ENCODE data around the gene PRCP. TPM values are rescaled to one million over a fixed set of nuclear protein-coding genes. Genes with fewer than 3 reads are reported as not detected.

PRCP gene
- total RNA-seq, 1 experiment from 2014 or later, result 56.7 TPM

DNA sequence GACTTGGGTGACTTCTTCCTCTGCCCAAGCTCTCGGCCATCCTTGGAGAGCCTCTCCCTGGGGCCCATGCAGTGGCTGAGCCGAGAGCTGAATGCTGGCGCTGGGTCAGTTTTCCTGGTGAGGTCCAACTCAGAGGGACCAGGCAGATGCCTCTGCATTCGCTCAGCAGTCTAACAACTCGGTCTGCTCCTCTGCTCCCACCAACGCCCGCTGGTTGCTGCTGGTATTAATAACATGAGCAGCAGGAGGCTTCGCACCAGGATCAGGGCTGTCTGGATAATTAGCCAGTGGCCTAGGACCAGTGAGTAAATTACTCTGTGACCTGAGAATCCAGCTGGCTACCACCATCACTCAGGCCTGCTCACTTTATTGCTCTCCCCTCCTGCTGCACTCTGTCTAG is 88.9 kb downstream of the PRCP start:
- Histone ChIP-seq H3K9me3 (ENCODE audit: control insufficient read depth, low read depth, low read length) (no peaks in the 10 kb centered on the region), H3K9ac (ENCODE audit: extremely low read depth, insufficient read length, low read length) (no peak overlapping the region), H3K79me1 (ENCODE audit: insufficient read depth, low read depth, low read length, poor library complexity, severe bottlenecking) (no peaks in the 10 kb centered on the region), H3K27ac (ENCODE audit: insufficient read length, low read depth, low read length) (no peak overlapping the region), H4K20me1 (ENCODE audit: control insufficient read depth, insufficient read depth, insufficient read length) (no peaks in the 10 kb centered on the region), H2BK120ac (ENCODE audit: low read depth, low read length, poor library complexity, severe bottlenecking) (no peak overlapping the region), H3K4me1 (ENCODE audit: insufficient read depth, low read length) (peaks cover 4% of the 10 kb centered on the region; the same call in 1 of the 2 replicates), H3K56ac (ENCODE audit: insufficient read length, low read depth, low read length) (no peak overlapping the region), H2BK20ac (ENCODE audit: low read depth, low read length, poor library complexity, severe bottlenecking) (no peak overlapping the region), H3K4ac (ENCODE audit: low read depth, low read length) (no peak overlapping the region), H3K79me2 (ENCODE audit: insufficient read depth, low read length) (no peaks in the 10 kb centered on the region), H3K23ac (ENCODE audit: insufficient read length, low read depth, low read length) (no peak overlapping the region), H2BK15ac (ENCODE audit: low read depth, low read length) (no peak overlapping the region), H3K18ac (ENCODE audit: insufficient read length, low read depth, low read length) (no peak overlapping the region), H3T11ph (ENCODE audit: low read length) (no peak overlapping the region), H3K23me2 (ENCODE audit: insufficient read length, low read depth, low read length, poor library complexity, severe bottlenecking) (no peaks in the 10 kb centered on the region), H2AK5ac (ENCODE audit: insufficient read length, low read length) (no peak overlapping the region), H4K5ac (ENCODE audit: insufficient read length, low read depth, low read length) (no peak overlapping the region), H3K4me2 (ENCODE audit: insufficient read depth, insufficient read length, low read length) (no peak overlapping the region), H3K14ac (ENCODE audit: insufficient read depth, low read length) (no peak overlapping the region), H2BK5ac (ENCODE audit: insufficient read length, low read length) (no peak overlapping the region), H2AFZ (ENCODE audit: low read length) (no peak overlapping the region), H4K91ac (ENCODE audit: insufficient read length, low read depth, low read length) (no peak overlapping the region), H4K8ac (replicated peaks; ENCODE audit: insufficient read length, low read depth, low read length) (no peak overlapping the region), H3K27me3 (ENCODE audit: insufficient read depth, low read length) (no peaks in the 10 kb centered on the region), H2BK12ac (ENCODE audit: insufficient read length, low read depth, low read length) (no peak overlapping the region)
- TF ChIP-seq, protein P1, sequence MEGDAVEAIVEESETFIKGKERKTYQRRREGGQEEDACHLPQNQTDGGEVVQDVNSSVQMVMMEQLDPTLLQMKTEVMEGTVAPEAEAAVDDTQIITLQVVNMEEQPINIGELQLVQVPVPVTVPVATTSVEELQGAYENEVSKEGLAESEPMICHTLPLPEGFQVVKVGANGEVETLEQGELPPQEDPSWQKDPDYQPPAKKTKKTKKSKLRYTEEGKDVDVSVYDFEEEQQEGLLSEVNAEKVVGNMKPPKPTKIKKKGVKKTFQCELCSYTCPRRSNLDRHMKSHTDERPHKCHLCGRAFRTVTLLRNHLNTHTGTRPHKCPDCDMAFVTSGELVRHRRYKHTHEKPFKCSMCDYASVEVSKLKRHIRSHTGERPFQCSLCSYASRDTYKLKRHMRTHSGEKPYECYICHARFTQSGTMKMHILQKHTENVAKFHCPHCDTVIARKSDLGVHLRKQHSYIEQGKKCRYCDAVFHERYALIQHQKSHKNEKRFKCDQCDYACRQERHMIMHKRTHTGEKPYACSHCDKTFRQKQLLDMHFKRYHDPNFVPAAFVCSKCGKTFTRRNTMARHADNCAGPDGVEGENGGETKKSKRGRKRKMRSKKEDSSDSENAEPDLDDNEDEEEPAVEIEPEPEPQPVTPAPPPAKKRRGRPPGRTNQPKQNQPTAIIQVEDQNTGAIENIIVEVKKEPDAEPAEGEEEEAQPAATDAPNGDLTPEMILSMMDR (conservative IDR thresholded peaks at IDR 0.05), result no peak
- H3K27me3 Mint-ChIP-seq (ENCODE audit: low read depth), result peaks cover 6% of the 10 kb centered on the region; the same call in 1 of the 2 replicates
- DNase-seq, result no peak
- WGBS (ENCODE audit: extremely low coverage, insufficient read length, low lambda C conversion rate), result no CpG with 5 or more reads among the region's 8 CpGs
- no peak overlapping the region for H3K27ac Mint-ChIP-seq
- no peaks in the 10 kb centered on the region for H3K9me3 Mint-ChIP-seq
- no peaks in the 10 kb centered on the region for H3K36me3 Mint-ChIP-seq (ENCODE audit: insufficient read depth in 1 of 3, low read depth in 3 of 3)
- H3K4me3 Mint-ChIP-seq, result no peak overlapping the region
- peaks cover 23 to 29% of the 10 kb centered on the region in 2 experiments for H3K4me1 Mint-ChIP-seq
